MM.1S (cell line): ENCODE measurements around the gene USB1.

Experiments
- DNase-seq: peaks from one replicate; pipeline ENCODE4 v3.0.0-alpha.2; 2015
- H2AFZ ChIP-seq: fragments of 300-600 bp; sonication (generic); 2 replicates; pipeline ENCODE4 v1.6.0; 2016; ENCODE audit warnings: antibody characterized with exemption, low read length
- H3F3A ChIP-seq: fragments of 300-600 bp; sonication (generic); 2 replicates; pipeline ENCODE4 v1.6.1; 2016; ENCODE audit warnings: mild to moderate bottlenecking, antibody characterized with exemption, low read length, moderate library complexity, mixed read lengths; ENCODE audit not compliant: insufficient read depth
- H3K27ac ChIP-seq: fragments of 300-600 bp; sonication (generic); 2 replicates; pipeline ENCODE4 v1.5.1; 2016; ENCODE audit warnings: mild to moderate bottlenecking, low read length
- H3K27me3 ChIP-seq: fragments of 300-600 bp; sonication (generic); replicated peaks from 2 replicates; pipeline ENCODE4 v1.6.0; 2016; ENCODE audit warnings: low read length; ENCODE audit not compliant: insufficient read depth
- H3K36me3 ChIP-seq: fragments of 300-600 bp; sonication (generic); replicated peaks from 2 replicates; pipeline ENCODE4 v1.6.1; 2016; ENCODE audit warnings: mild to moderate bottlenecking, low read length, mixed read lengths; ENCODE audit not compliant: insufficient read depth
- H3K4me1 ChIP-seq: fragments of 300-600 bp; sonication (generic); 2 replicates; pipeline ENCODE4 v1.6.1; 2016; ENCODE audit warnings: low read length, mixed read lengths
- H3K4me2 ChIP-seq: fragments of 300-600 bp; sonication (generic); 2 replicates; pipeline ENCODE4 v1.6.0; 2016; ENCODE audit warnings: low read depth, low read length
- H3K4me3 ChIP-seq: fragments of 300-600 bp; sonication (generic); 2 replicates; pipeline ENCODE4 v1.5.1; 2016; ENCODE audit warnings: low read length, mixed read lengths
- H3K79me2 ChIP-seq: fragments of 300-600 bp; sonication (generic); 2 replicates; pipeline ENCODE4 v1.6.1; 2016; ENCODE audit warnings: mixed run types, low read length, mixed read lengths
- H3K9ac ChIP-seq: fragments of 300-600 bp; sonication (generic); 2 replicates; pipeline ENCODE4 v1.6.1; 2016; ENCODE audit warnings: low read length, mixed read lengths
- H3K9me2 ChIP-seq: fragments of 300-600 bp; sonication (generic); replicated peaks from 2 replicates; pipeline ENCODE4 v1.6.1; 2016; ENCODE audit warnings: mild to moderate bottlenecking, low read length, mixed read lengths; ENCODE audit not compliant: insufficient read depth
- H3K9me3 ChIP-seq: fragments of 300-600 bp; sonication (generic); replicated peaks from 2 replicates; pipeline ENCODE4 v1.6.1; 2016; ENCODE audit warnings: mild to moderate bottlenecking, low read length, mixed read lengths; ENCODE audit not compliant: insufficient read depth
- H4K20me1 ChIP-seq: fragments of 300-600 bp; sonication (generic); 2 replicates; pipeline ENCODE4 v1.6.1; 2016; ENCODE audit warnings: mild to moderate bottlenecking, low read length, moderate library complexity, mixed read lengths; ENCODE audit not compliant: insufficient read depth
- CTCF ChIP-seq: fragments of 300-600 bp; sonication (generic); IDR thresholded peaks from 2 replicates; pipeline ENCODE4 v1.5.1; 2016; ENCODE audit warnings: antibody characterized with exemption, low read length, mixed read lengths
- EZH2 ChIP-seq: fragments of 300-600 bp; sonication (generic); optimal IDR thresholded peaks from 2 replicates; pipeline ENCODE3; 2017; ENCODE audit warnings: low read depth, mild to moderate bottlenecking, antibody characterized with exemption, low read length, mixed read lengths
- EZH2phosphoT487 ChIP-seq: fragments of 300-600 bp; sonication (generic); IDR thresholded peaks from 2 replicates; pipeline ENCODE4 v1.6.1; 2018; ENCODE audit warnings: antibody characterized with exemption, low read length

Gene USB1

GRCh38 chr16:58037365-58038057 lies 36.3 kb downstream of the USB1 start:
- no peaks in the 10 kb centered on the region for H3K9me2 ChIP-seq
- no peak overlapping the region for H3K27ac ChIP-seq
- H3K4me2 ChIP-seq: no peak overlapping the region
- H3F3A ChIP-seq: no peaks in the 10 kb centered on the region
- H3K4me1 ChIP-seq: no peaks in the 10 kb centered on the region
- H3K9me3 ChIP-seq: no peaks in the 10 kb centered on the region
- H3K9ac ChIP-seq: no peak overlapping the region
- no peak overlapping the region for H2AFZ ChIP-seq
- no peaks in the 10 kb centered on the region for H3K27me3 ChIP-seq
- H3K36me3 ChIP-seq: no peaks in the 10 kb centered on the region
- H3K4me3 ChIP-seq: no peak overlapping the region
- DNase-seq: no peak
- H4K20me1 ChIP-seq: no peaks in the 10 kb centered on the region
- TF ChIP-seq EZH2 (no peak), CTCF (no peak), EZH2phosphoT487 (no peak)
- no peaks in the 10 kb centered on the region for H3K79me2 ChIP-seq

GRCh38 chr16:58038219-58038641 lies 37.0 kb downstream of the USB1 start:
- H3K79me2 ChIP-seq: no peaks in the 10 kb centered on the region
- TF ChIP-seq EZH2phosphoT487: no peak
- no peak for TF ChIP-seq CTCF
- no peak for TF ChIP-seq EZH2
- no peak overlapping the region for H3K27ac ChIP-seq
- no peak overlapping the region for H3K4me3 ChIP-seq
- H3K4me1 ChIP-seq: no peaks in the 10 kb centered on the region
- no peaks in the 10 kb centered on the region for H3K27me3 ChIP-seq
- no peak overlapping the region for H2AFZ ChIP-seq
- H3K9ac ChIP-seq: no peak overlapping the region
- no peaks in the 10 kb centered on the region for H3F3A ChIP-seq
- no peak for DNase-seq
- H4K20me1 ChIP-seq: no peaks in the 10 kb centered on the region
- no peak overlapping the region for H3K4me2 ChIP-seq
- no peaks in the 10 kb centered on the region for H3K9me3 ChIP-seq
- H3K9me2 ChIP-seq: no peaks in the 10 kb centered on the region
- H3K36me3 ChIP-seq: no peaks in the 10 kb centered on the region

- DNase-seq: no peak
- H4K20me1 ChIP-seq: no peaks in the 10 kb centered on the region
Observed at GRCh38 chr16:58039829-58040495, 38.8 kb downstream of the USB1 start.

More at GRCh38 chr16:58039829-58040495, 38.8 kb downstream of the USB1 start:
- Histone ChIP-seq H3K4me3 (no peak overlapping the region), H3K27me3 (no peaks in the 10 kb centered on the region), H2AFZ (no peak overlapping the region), H3K36me3 (no peaks in the 10 kb centered on the region), H3K9me3 (no peaks in the 10 kb centered on the region), H3K4me2 (no peak overlapping the region), H3K27ac (no peak overlapping the region), H3K9ac (no peak overlapping the region), H3K79me2 (no peaks in the 10 kb centered on the region), H3K4me1 (no peaks in the 10 kb centered on the region), H3F3A (no peaks in the 10 kb centered on the region), H3K9me2 (no peaks in the 10 kb centered on the region)
- TF ChIP-seq EZH2: no peak
- no peak for TF ChIP-seq EZH2phosphoT487
- TF ChIP-seq CTCF: no peak
